ENCODE results near the gene TBC1D10A.

The TBC1D10A gene

GRCh38 chr22:30243661-30244060, 83.1 kb downstream of the TBC1D10A start:
- no peaks in the 10 kb centered on the region for H3K36me3 ChIP-seq (ENCODE audit: control insufficient read depth, insufficient read depth, low read length)
- H2AFZ ChIP-seq: no peak overlapping the region
- no peak overlapping the region for H3K27ac ChIP-seq
- H3K4me2 ChIP-seq (ENCODE audit: low read length): no peak overlapping the region
- TF ChIP-seq CTCF (IDR thresholded peaks at IDR 0.05): no peak
- H3K4me1 ChIP-seq: no peaks in the 10 kb centered on the region
- H3K4me3 ChIP-seq (ENCODE audit: low read depth, low read length): no peak overlapping the region
- no peaks in the 10 kb centered on the region for H3K9me3 ChIP-seq (ENCODE audit: control insufficient read depth, low read length)
- H3K79me2 ChIP-seq: no peaks in the 10 kb centered on the region
- no peaks in the 10 kb centered on the region for H3K27me3 ChIP-seq (ENCODE audit: control insufficient read depth, insufficient read depth, low read length)
- H3K9ac ChIP-seq: no peak overlapping the region

All from parathyroid adenoma (tissue), 2 donors.